VCaP (cell line): ENCODE results near the gene PIEZO2.
"Not testable (repeated sequence)": the region's sequence is repeated elsewhere in the genome, so short reads cannot be mapped to it uniquely, and the experiment has no call there.

Experiments used
- H3K27ac ChIP-seq: fragments of 450-650 bp; 2 replicates; pipeline ENCODE4 v1.5.1; 2017
- CTCF ChIP-seq: fragments of 450-650 bp; conservative IDR thresholded peaks from 2 replicates; pipeline ENCODE4 v1.5.1; 2017; ENCODE audit warnings: mild to moderate bottlenecking, moderate library complexity

PIEZO2 gene

GRCh38 chr18:10660179-10660884, 489.0 kb downstream of the PIEZO2 start:
- TF ChIP-seq CTCF = no peak

GRCh38 chr18:10659594-10659993, 489.8 kb downstream of the PIEZO2 start:
- TF ChIP-seq CTCF = no peak
- H3K27ac ChIP-seq = no peak overlapping the region

More at GRCh38 chr18:10660179-10660884, 489.0 kb downstream of the PIEZO2 start:
- no peak overlapping the region for H3K27ac ChIP-seq

DNA sequence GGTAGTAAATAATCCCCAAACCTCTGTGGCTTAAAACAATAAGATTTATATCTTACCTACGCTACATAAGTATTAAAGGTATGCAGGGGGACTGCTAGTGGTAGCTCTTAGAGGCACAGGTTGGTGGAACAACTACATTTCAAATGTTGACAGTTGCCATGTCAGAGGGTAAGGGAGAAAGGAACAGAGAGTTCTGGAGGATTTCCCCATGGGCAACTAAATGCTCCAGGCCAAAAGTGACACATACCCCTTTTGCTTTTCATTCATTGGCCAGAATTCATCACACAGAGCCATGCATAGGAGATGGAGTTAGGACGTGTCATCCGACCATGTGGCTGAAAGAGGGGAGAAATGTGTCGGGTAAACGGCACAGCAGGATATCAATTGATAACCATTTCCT, 490.4 kb downstream of the PIEZO2 start:
- no peak overlapping the region for H3K27ac ChIP-seq
- TF ChIP-seq CTCF = no peak

DNA sequence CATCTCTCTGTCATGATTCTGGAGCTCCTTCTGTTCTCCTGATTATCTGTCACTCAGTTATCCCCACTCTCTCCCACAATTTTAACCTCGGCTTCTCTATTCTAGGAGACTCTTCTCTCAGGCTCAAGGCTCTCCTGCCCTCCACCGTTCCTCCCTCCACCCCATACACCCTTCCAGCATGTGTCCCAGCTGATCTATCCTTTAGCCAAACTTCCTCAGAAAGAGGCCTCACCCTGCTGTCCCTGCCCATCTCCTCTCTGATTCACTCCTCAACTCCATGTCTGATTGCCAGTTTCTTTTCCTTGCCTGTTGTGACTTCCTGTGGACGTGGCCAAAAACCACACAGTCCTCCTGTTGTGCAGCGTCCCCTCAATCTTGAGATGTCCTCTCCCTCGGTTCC, 505.4 kb downstream of the PIEZO2 start:
- not testable (repeated sequence) for H3K27ac ChIP-seq

GRCh38 chr18:10642915-10643524, 506.3 kb downstream of the PIEZO2 start:
- not testable (repeated sequence) for H3K27ac ChIP-seq

DNA sequence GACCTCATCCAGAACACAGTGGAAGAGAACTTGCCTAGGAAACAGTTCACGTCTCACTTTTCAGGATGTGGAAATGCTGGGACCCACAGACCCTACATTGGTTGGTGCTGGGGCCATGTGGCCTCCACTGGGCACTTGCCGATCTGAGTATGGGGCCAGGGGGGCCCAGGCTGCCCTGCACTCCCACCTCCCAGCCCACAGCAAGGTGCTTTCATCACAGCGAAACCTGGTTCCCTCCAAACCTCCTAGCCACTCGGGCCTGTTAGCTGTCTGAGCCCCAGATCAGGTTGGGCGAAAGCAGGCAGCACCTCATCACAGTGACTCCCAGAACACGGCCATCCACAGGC, 510.9 kb downstream of the PIEZO2 start:
- not testable (repeated sequence) for H3K27ac ChIP-seq

DNA sequence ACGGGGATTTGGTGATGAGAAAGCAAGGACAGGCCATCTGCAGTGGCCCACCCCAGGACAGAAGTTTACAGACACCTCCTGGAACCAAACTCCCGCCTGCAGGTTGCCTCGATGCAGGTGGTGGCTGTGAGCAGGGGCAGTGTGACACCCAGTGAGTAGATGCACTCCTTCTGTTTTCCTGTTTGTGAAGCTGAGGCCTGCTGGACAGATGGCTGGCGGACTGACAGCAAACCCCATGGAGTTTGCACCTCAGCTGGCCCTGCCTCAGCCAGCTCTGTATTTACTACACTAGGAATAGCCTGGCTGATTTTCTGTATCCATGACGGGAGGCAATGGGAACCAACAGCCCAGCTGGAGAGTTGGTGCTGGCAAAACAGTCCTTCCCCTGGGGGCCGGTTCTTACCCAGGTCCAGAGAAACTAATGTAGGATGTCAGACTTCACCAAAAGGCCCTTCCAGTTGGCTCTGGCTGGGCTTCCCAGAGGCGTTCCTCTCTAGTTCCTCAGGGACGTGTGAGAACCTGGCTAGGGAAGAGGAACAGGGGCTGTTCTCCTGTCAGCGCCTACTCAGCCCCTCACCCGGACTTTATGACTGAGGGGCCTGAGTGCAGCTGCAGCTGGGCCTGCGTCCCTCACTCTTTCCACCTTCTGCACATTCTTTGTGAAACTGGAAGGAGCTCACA, 511.4 kb downstream of the PIEZO2 start:
- H3K27ac ChIP-seq = not testable (repeated sequence)

GRCh38 chr18:10629076-10629475, 520.3 kb downstream of the PIEZO2 start:
- not testable (repeated sequence) for H3K27ac ChIP-seq

DNA sequence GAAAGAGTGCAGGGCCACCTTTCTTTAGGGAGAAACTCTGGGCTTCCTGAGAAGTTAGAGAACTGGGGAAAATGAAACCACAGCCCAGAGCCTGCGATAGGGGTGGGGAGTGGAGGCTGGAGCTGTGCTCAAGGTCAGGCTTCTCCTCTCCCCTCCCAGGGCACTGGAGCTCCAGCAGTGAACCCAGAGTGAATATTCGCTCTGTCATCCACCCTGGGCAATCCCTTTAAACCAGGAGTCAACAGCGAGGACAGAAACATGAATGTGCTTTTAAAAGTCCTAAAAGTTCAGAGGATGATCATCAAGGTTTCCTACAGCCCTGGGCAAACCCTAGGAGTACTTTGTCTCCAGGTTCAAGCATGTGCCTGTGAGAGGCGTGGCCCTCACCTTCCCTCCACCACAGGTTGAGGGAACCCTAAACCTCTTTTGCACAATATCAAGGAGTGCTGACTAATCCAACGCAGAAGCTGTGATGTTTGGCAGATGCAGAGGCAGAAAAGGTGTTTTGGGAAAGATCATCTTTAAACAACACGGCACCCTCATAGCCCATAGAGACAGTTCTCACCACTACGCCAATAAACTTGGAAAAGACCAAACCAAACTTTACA, 522.7 kb downstream of the PIEZO2 start:
- H3K27ac ChIP-seq = not testable (repeated sequence)

- not testable (repeated sequence) for H3K27ac ChIP-seq
These were observed 525.8 kb downstream of the PIEZO2 start for GRCh38 chr18:10623606-10624005.

GRCh38 chr18:10622982-10623381, 526.4 kb downstream of the PIEZO2 start:
- H3K27ac ChIP-seq = not testable (repeated sequence)

DNA sequence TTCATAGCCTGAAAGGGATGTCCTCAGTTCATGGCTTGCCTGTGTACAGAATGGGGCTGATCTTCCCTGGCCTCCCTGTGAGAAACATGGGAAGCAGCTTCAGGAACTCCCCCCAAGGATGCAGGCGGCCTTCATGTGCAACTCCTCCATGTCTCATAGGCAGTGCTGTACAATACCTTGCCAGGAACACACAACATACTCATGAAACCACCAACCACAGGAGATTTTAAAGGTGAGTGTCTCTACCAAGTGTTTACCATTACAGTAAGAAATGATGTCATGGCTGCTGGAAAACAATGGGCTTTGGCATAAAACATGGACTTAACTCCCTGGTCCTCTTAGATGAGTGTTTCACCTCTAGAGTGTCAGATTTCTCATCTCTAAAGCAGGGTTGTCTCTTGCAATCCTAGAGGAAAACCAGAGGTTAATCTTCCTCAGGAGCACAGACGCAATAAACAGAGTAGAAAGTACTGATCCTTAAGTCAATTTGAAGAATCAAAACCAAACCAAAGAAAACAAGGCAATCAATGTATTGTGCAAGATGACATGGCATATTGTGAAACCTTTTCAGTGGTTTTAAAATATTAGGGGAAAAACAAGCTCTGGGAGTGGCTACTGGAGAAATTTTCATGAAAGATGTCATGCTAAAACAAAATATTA, 528.6 kb downstream of the PIEZO2 start:
- H3K27ac ChIP-seq = not testable (repeated sequence)
